Panc1 (cell line): ENCODE data around the gene CREB5. TPM values are rescaled to one million over a fixed set of nuclear protein-coding genes. Genes with fewer than 3 reads are reported as not detected.

Source experiments
- ATAC-seq: fragments of 200-7000 bp; cut with Tn5 transposase; 2 replicates; pipeline ENCODE4 v1.9.1; 2020; ENCODE audit warnings: mild to moderate bottlenecking, moderate library complexity
- BruUV-seq: library from RNA; stranded (reverse); fragments of 400-500 nt; replicated peaks from 2 replicates; lab custom pipeline; 2021; lab: Mats Ljungman, UMichigan
- CTCF ChIA-PET: fragments of 300-600 bp; sonication (Branson Sonifier 250); formaldehyde crosslinking; loops from one replicate; lab custom pipeline; 2022; ENCODE audit warnings: antibody characterized with exemption; lab: Charles Lee
- POLR2A ChIA-PET: fragments of 300-600 bp; sonication (Branson Sonifier 250); formaldehyde crosslinking; loops from one replicate; lab custom pipeline; 2022; ENCODE audit warnings: antibody characterized with exemption; lab: Charles Lee
- DNase-seq: peaks from one replicate; pipeline ENCODE4 v3.0.0-alpha.2; 2010; ENCODE audit warnings: low read depth, low spot score
- H3K27ac ChIP-seq: 2 replicates; pipeline ENCODE4 v1.5.1; 2011; ENCODE audit warnings: mild to moderate bottlenecking, low read length, inconsistent platforms
- H3K27me3 ChIP-seq: fragments of 200-500 bp; sonication (Bioruptor generic); 2 replicates; pipeline ENCODE4 v1.6.0; 2014; ENCODE audit warnings: low read length, inconsistent platforms; ENCODE audit not compliant: control insufficient read depth, insufficient read depth
- H3K36me3 ChIP-seq: fragments of 200-500 bp; sonication (Bioruptor generic); 2 replicates; pipeline ENCODE4 v1.5.1; 2014; ENCODE audit warnings: inconsistent platforms, mild to moderate bottlenecking, low read length, moderate library complexity; ENCODE audit not compliant: control insufficient read depth, insufficient read depth
- H3K4me1 ChIP-seq: 2 replicates; pipeline ENCODE4 v1.5.1; 2011; ENCODE audit warnings: inconsistent platforms, mild to moderate bottlenecking, low read length, moderate library complexity; ENCODE audit not compliant: control insufficient read depth, insufficient read depth
- H3K4me3 ChIP-seq, 2 experiments: 2 replicates each; pipeline ENCODE4 v1.5.1; 2011 to 2012; ENCODE audit warnings: low read depth in 2 of 2, low read length in 2 of 2, mild to moderate bottlenecking in 2 of 2, inconsistent platforms in 1 of 2, moderate library complexity in 1 of 2
- H3K9me3 ChIP-seq: fragments of 200-500 bp; sonication (Bioruptor generic); 2 replicates; pipeline ENCODE4 v1.5.1; 2014; ENCODE audit warnings: low read depth, mild to moderate bottlenecking, inconsistent platforms, low read length, moderate library complexity; ENCODE audit not compliant: control insufficient read depth, insufficient read depth
- CTCF ChIP-seq: fragments of 450-650 bp; IDR thresholded peaks from 2 replicates; pipeline ENCODE4 v1.5.1; 2017; ENCODE audit warnings: mild to moderate bottlenecking
- POLR2AphosphoS5 ChIP-seq: IDR thresholded peaks from 2 replicates; pipeline ENCODE4 v1.6.1; 2012; ENCODE audit warnings: mild to moderate bottlenecking, low read depth, low read length, moderate library complexity
- REST ChIP-seq, 2 experiments: IDR thresholded peaks; 2 replicates each; pipeline ENCODE4 v1.6.1; 2011 to 2012; ENCODE audit warnings: low read depth in 2 of 2, control low read depth in 1 of 2, low read length in 1 of 2, mild to moderate bottlenecking in 1 of 2, moderate library complexity in 1 of 2; ENCODE audit not compliant: insufficient read depth in 1 of 2
- SIN3A ChIP-seq: IDR thresholded peaks from 2 replicates; pipeline ENCODE4 v1.6.1; 2012; ENCODE audit warnings: low read depth, mild to moderate bottlenecking, low read length, moderate library complexity, borderline replicate concordance; ENCODE audit not compliant: insufficient read depth
- TCF7L2 ChIP-seq: IDR thresholded peaks from 2 replicates; pipeline ENCODE4 v1.6.1; 2011; ENCODE audit warnings: mild to moderate bottlenecking, low read depth, low read length, inconsistent platforms
- in situ Hi-C: cut with HindIII; loops from 2 replicates; pipeline ENCODE4 v1.10.0; 2016; ENCODE audit warnings: low sequenced_read_pairs, low pct_unique_long_range_greater_than_20kb
- intact Hi-C: fragments of 100-400 bp; cut with micrococcal nuclease; formaldehyde crosslinking; loops from one replicate; pipeline ENCODE4 v1.10.0; 2022; ENCODE audit not compliant: unreplicated experiment
- total RNA-seq: library from RNA; stranded (reverse); gene quantifications from one replicate; pipeline ENCODE4 v1.2.1, GENCODE V29; 2021; ENCODE audit not compliant: unreplicated experiment

The CREB5 gene
- total RNA-seq, 1 experiment from 2014 or later = 3.1 TPM

GRCh38 chr7:28771906-28772622 is 359.7 kb downstream of the CREB5 start:
- CTCF ChIA-PET = no interaction called here
- intact Hi-C loops = no loop called here
- H3K4me1 ChIP-seq = no peaks in the 10 kb centered on the region
- POLR2A ChIA-PET = no interaction called here
- H3K27ac ChIP-seq = no peak overlapping the region
- H3K9me3 ChIP-seq = no peaks in the 10 kb centered on the region
- H3K27me3 ChIP-seq = no peaks in the 10 kb centered on the region
- DNase-seq = no peak
- no peaks in the 10 kb centered on the region for H3K36me3 ChIP-seq
- ATAC-seq = peak; percentile 53; the same call in 1 of the 2 replicates
- in situ Hi-C loops = no loop called here
- BruUV-seq = no TSS peak
- no peak for TF ChIP-seq REST (IDR thresholded peaks at IDR 0.05; ENCODE audit: insufficient read depth in 1 of 2, low read depth in 2 of 2, low read length in 1 of 2)
- no peak for TF ChIP-seq TCF7L2
- TF ChIP-seq POLR2AphosphoS5 = no peak
- TF ChIP-seq SIN3A = no peak
- no peak for TF ChIP-seq CTCF
- peak overlapping the region in 1 of 2 experiments; percentile 23; a peak in 1 of 4 replicates for H3K4me3 ChIP-seq

GRCh38 chr7:28773423-28774145 is 361.3 kb downstream of the CREB5 start:
- H3K27ac ChIP-seq = no peak overlapping the region
- ChIA-PET CTCF (no interaction called here), POLR2A (interaction anchor here (0.5 kb wide), 1 partner anchor 810 kb away, joined by 8 read pairs; no protein-coding TSS in a partner anchor)
- H3K27me3 ChIP-seq = no peaks in the 10 kb centered on the region
- no peaks in the 10 kb centered on the region for H3K9me3 ChIP-seq
- ATAC-seq (no peak), DNase-seq (no peak)
- H3K4me3 ChIP-seq = no peak overlapping the region
- TF ChIP-seq TCF7L2 = no peak
- TF ChIP-seq REST (IDR thresholded peaks at IDR 0.05; ENCODE audit: insufficient read depth in 1 of 2, low read depth in 2 of 2, low read length in 1 of 2) = no peak
- no peak for TF ChIP-seq CTCF
- TF ChIP-seq SIN3A = no peak
- intact Hi-C loops = no loop called here
- H3K4me1 ChIP-seq = no peaks in the 10 kb centered on the region
- no TSS peak for BruUV-seq
- no peaks in the 10 kb centered on the region for H3K36me3 ChIP-seq
- in situ Hi-C loops = no loop called here
